Heart left ventricle (tissue), 16 donors: ENCODE results near the gene HOXB1. TPM values are rescaled to one million over a fixed set of nuclear protein-coding genes. Genes with fewer than 3 reads are reported as not detected.

Source experiments
- ATAC-seq, 4 donors: fragments of 200-7000 bp; cut with Tn5 transposase; one replicate each; pipeline ENCODE4 v1.9.1; 2020 to 2022; ENCODE audit warnings: moderate library complexity in 4 of 4, mild to moderate bottlenecking in 3 of 4, moderate number of reproducible peaks in 1 of 4
- DNase-seq, 5 donors: peaks; one replicate each; pipeline ENCODE4 v3.0.0-alpha.2; 2020
- H3K27ac ChIP-seq, 12 donors: fragments of 200-600 bp; sonication (generic) in 4 of 12; one replicate each; pipeline versions ENCODE4 v1.5.0 to v1.8.0; 2016 to 2022; ENCODE audit warnings: mild to moderate bottlenecking in 2 of 12
- H3K27me3 ChIP-seq, 9 donors: fragments of 200-600 bp; sonication (generic) in 2 of 9; one replicate each; pipeline versions ENCODE4 v1.5.1 to v1.8.0; 2016 to 2022; ENCODE audit warnings: mild to moderate bottlenecking in 3 of 9
- H3K36me3 ChIP-seq, 9 donors: fragments of 200-600 bp; sonication (generic) in 2 of 9; one replicate each; pipeline versions ENCODE4 v1.5.0 to v1.8.0; 2018 to 2022; ENCODE audit warnings: mild to moderate bottlenecking in 2 of 9
- H3K4me1 ChIP-seq, 12 donors: fragments of 200-600 bp; sonication (generic) in 4 of 12; one replicate each; pipeline versions ENCODE4 v1.5.0 to v1.8.0; 2016 to 2022; ENCODE audit warnings: mild to moderate bottlenecking in 3 of 12
- H3K4me3 ChIP-seq, 12 donors: fragments of 200-600 bp; sonication (generic) in 4 of 12; one replicate each; pipeline versions ENCODE4 v1.5.0 to v1.8.0; 2017 to 2022; ENCODE audit warnings: mild to moderate bottlenecking in 9 of 12, moderate library complexity in 4 of 12
- H3K9me3 ChIP-seq, 12 donors: fragments of 200-600 bp; sonication (generic) in 4 of 12; one replicate each; pipeline versions ENCODE4 v1.5.0 to v1.8.0; 2016 to 2022; ENCODE audit warnings: mild to moderate bottlenecking in 1 of 12
- CTCF ChIP-seq, 12 donors: fragments of 200-600 bp; sonication (generic) in 4 of 12; IDR thresholded peaks; one replicate each; pipeline versions ENCODE4 v1.5.0 to v1.8.0; 2018 to 2022; ENCODE audit warnings: antibody characterized with exemption in 12 of 12, mild to moderate bottlenecking in 5 of 12
- POLR2A ChIP-seq, 2 donors: fragments of 450-650 bp; IDR thresholded peaks; one replicate each; pipeline ENCODE4 v1.6.1; 2017; ENCODE audit warnings: antibody characterized with exemption in 2 of 2, mild to moderate bottlenecking in 2 of 2, moderate library complexity in 2 of 2
- WGBS, 4 donors: extraction: QIAGEN DNeasy Blood & Tissue Kit in 2 of 4; methylation state at CpG; one replicate each; pipeline versions ENCODE4 v1.1.5 to v1.1.7; 2013 to 2018; 5-methylcytosine and 5-hydroxymethylcytosine counted together
- intact Hi-C, 10 donors: fragments of 100-400 bp; cut with DNase I; formaldehyde crosslinking; loops; one replicate each; pipeline versions ENCODE4 v1.11.1 to v1.14.2; 2022
- polyA plus RNA-seq, 2 donors: library from polyadenylated mRNA; stranded (reverse); fragments of 200-250 nt; gene quantifications; one replicate each; pipeline ENCODE4 v1.2.3, GENCODE V29; 2013
- total RNA-seq, 9 donors: library from RNA; depleted of rRNA in 2 of 9; stranded (reverse); fragments of >200 nt in 2 of 9; fragmentation: NEBNext Ultra II Directional in 3 of 9; extraction: Animal tissue kit (Norgen Biotek cat#: 25700) in 3 of 9; gene quantifications; one replicate each; pipeline versions ENCODE4 v1.1.0 to v1.2.4, GENCODE V29; 2016 to 2023
- donor health status: ischemic (EF 13 %, LVEDD 7.1; RV severe dilation, severe dysfunction).
- donor health status: healthy with polysubstance abuse.
- donor health status: DM: no; HTN: yes; CAD: no.
- donor health status: DM: no; HTN: no; CAD: no.
- donor health status: ischemic (EF 25% LVEDD 6.9; RV normal size, moderate dysfunction).
- donor health status: ischemic (EF 25% LVEDD 5.7; RV mildly dilated, moderate dysfunction).
- donor health status: healthy.
- donor health status: DM: yes; HTN: yes; CAD: no.
- donor health status: ischemic (EF 35%, LVEDD 5.7; RV mildly dilated, moderate dysfunction).
- donor health status: nonischemic (EF 11% LVEDD 7.7; RV severe dilation, severe dysfunction).
- donor health status: DM: yes; HTN: yes; CAD: no.
- donor health status: PGD.
- donor health status: ischemic (EF 29% LVEDD 5.4; RV normal size, mild dysfunction).
- donor health status: nonischemic (EF 23%, LVEDD 6.1; RV moderate dilation, normal function).

HOXB1 gene
- total and polyA plus RNA-seq, 11 donors = not detected

GRCh38 chr17:48505788-48506187 is 25.0 kb downstream of the HOXB1 start:
- Histone ChIP-seq H3K27ac (no peak overlapping the region), H3K9me3 (no peaks in the 10 kb centered on the region), H3K4me1 (no peaks in the 10 kb centered on the region), H3K27me3 (peaks cover 0 to 80% (median 38%) of the 10 kb centered on the region in 9 donors), H3K36me3 (no peaks in the 10 kb centered on the region), H3K4me3 (no peak overlapping the region)
- 37 to 50% (median 45%) methylated on average over 1 of the region's 1 CpG for WGBS, 4 donors
- DNase-seq (no peak), ATAC-seq (peak in 2 of 4 donors; percentile 45 to 53)
- no peak for TF ChIP-seq CTCF (IDR thresholded peaks at IDR 0.05)
- intact Hi-C loops = no loop called here

GRCh38 chr17:48504953-48505352 is 25.9 kb downstream of the HOXB1 start:
- H3K36me3 ChIP-seq = no peaks in the 10 kb centered on the region
- H3K27me3 ChIP-seq = peaks cover 0 to 82% (median 38%) of the 10 kb centered on the region in 9 donors
- no peaks in the 10 kb centered on the region for H3K4me1 ChIP-seq
- no peak for ATAC-seq
- TF ChIP-seq POLR2A (IDR thresholded peaks at IDR 0.05) (no peak), CTCF (IDR thresholded peaks at IDR 0.05) (no peak)
- intact Hi-C loops = no loop called here
- 84 to 87% (median 86%) methylated on average over 2 of the region's 2 CpGs for WGBS, 4 donors
- no peak for DNase-seq
- H3K4me3 ChIP-seq = no peak overlapping the region
- H3K9me3 ChIP-seq = no peaks in the 10 kb centered on the region
- H3K27ac ChIP-seq = no peak overlapping the region

GRCh38 chr17:48503747-48504146 is 27.1 kb downstream of the HOXB1 start:
- intact Hi-C loops = no loop called here
- ATAC-seq (no peak), DNase-seq (no peak)
- H3K9me3 ChIP-seq = no peaks in the 10 kb centered on the region
- peaks cover 0 to 82% (median 37%) of the 10 kb centered on the region in 9 donors for H3K27me3 ChIP-seq
- H3K27ac ChIP-seq = peak overlapping the region in 1 of 12 donors; percentile 28
- H3K4me3 ChIP-seq = no peak overlapping the region
- H3K36me3 ChIP-seq = no peaks in the 10 kb centered on the region
- TF ChIP-seq POLR2A (IDR thresholded peaks at IDR 0.05) (no peak), CTCF (IDR thresholded peaks at IDR 0.05) (no peak)
- WGBS, 4 donors = 42 to 66% (median 52%) methylated on average over 5 of the region's 5 CpGs
- H3K4me1 ChIP-seq = no peaks in the 10 kb centered on the region

GRCh38 chr17:48502901-48503300 is 27.9 kb downstream of the HOXB1 start:
- 73 to 84% (median 77%) methylated on average over 4 of the region's 4 CpGs for WGBS, 4 donors
- Histone ChIP-seq H3K36me3 (no peaks in the 10 kb centered on the region), H3K9me3 (no peaks in the 10 kb centered on the region), H3K27me3 (peaks cover under 1 to 82% (median 34%) of the 10 kb centered on the region in 9 donors), H3K27ac (no peak overlapping the region), H3K4me1 (no peaks in the 10 kb centered on the region), H3K4me3 (no peak overlapping the region)
- TF ChIP-seq CTCF (IDR thresholded peaks at IDR 0.05) = no peak
- no peak for TF ChIP-seq POLR2A (IDR thresholded peaks at IDR 0.05)
- no peak for DNase-seq
- no peak for ATAC-seq
- intact Hi-C loops = no loop called here
